Right atrium auricular region (tissue), 2 donors: Measurements from ENCODE around the gene VPS13A. TPM values are rescaled to one million over a fixed set of nuclear protein-coding genes. Genes with fewer than 3 reads are reported as not detected.
"Not testable (repeated sequence)": the region's sequence is repeated elsewhere in the genome, so short reads cannot be mapped to it uniquely, and the experiment has no call there.

Source experiments
- DNase-seq: peaks from one replicate; pipeline ENCODE4 v3.0.0-alpha.2; 2019; ENCODE audit warnings: low spot score
- H3K27ac ChIP-seq, 2 donors: fragments of 200-600 bp; sonication (generic); 1 replicate in 1 of 2; 2 replicates in 1 of 2; pipeline ENCODE4 v1.5.1; 2016 to 2019
- H3K27me3 ChIP-seq, 2 donors: fragments of 200-600 bp; sonication (generic); one replicate each; pipeline versions ENCODE4 v1.5.1 to v1.6.0; 2017 to 2019
- H3K36me3 ChIP-seq: fragments of 200-600 bp; sonication (generic); one replicate; pipeline ENCODE4 v1.5.1; 2016
- H3K4me1 ChIP-seq, 2 donors: fragments of 200-600 bp; sonication (generic); one replicate each; pipeline versions ENCODE4 v1.5.1 to v1.6.0; 2017 to 2019
- H3K4me3 ChIP-seq, 2 donors: fragments of 200-600 bp; sonication (generic); 1 replicate in 1 of 2; 2 replicates in 1 of 2; pipeline ENCODE4 v1.5.1; 2017 to 2019; ENCODE audit warnings: mild to moderate bottlenecking in 1 of 2, moderate library complexity in 1 of 2
- H3K9me3 ChIP-seq, 2 donors: fragments of 200-600 bp; sonication (generic); one replicate each; pipeline ENCODE4 v1.5.1; 2019
- total RNA-seq, 2 donors: library from RNA; depleted of rRNA; stranded (reverse); fragments of >200 nt; gene quantifications; one replicate each; pipeline ENCODE4 v1.1.0, GENCODE V29; 2016
- TF ChIP-seq, protein P1 (sequence below), 2 donors: fragments of 200-600 bp; sonication (generic); IDR thresholded peaks; one replicate each; pipeline ENCODE4 v1.5.1; 2019; ENCODE audit warnings: antibody characterized with exemption in 2 of 2

The VPS13A gene
- total RNA-seq, 2 donors from 2014 or later, result 29.5 to 43.8 TPM

DNA sequence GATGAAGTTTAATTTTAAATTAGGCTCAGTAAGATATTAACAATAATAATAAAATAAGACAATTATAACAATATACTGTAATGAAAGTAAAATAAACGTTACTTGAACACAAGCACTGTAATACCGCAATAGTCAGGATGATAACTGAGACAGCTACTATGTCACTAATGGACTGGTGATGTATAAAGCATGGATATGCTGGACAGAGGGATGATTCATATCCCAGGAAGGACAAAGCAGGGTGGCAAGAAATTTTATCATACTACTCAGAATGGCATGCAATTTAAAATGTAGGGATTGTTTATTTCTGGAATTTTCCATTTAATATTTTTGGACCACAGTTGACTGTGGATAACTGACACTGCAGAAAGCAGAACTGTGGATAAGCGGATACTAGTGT, 196.9 kb downstream of the VPS13A start:
- Histone ChIP-seq H3K27me3 (no peaks in the 10 kb centered on the region), H3K9me3 (no peaks in the 10 kb centered on the region), H3K4me1 (no peaks in the 10 kb centered on the region), H3K4me3 (no peak overlapping the region), H3K27ac (no peak overlapping the region), H3K36me3 (peaks cover 22% of the 10 kb centered on the region)
- TF ChIP-seq, protein P1, sequence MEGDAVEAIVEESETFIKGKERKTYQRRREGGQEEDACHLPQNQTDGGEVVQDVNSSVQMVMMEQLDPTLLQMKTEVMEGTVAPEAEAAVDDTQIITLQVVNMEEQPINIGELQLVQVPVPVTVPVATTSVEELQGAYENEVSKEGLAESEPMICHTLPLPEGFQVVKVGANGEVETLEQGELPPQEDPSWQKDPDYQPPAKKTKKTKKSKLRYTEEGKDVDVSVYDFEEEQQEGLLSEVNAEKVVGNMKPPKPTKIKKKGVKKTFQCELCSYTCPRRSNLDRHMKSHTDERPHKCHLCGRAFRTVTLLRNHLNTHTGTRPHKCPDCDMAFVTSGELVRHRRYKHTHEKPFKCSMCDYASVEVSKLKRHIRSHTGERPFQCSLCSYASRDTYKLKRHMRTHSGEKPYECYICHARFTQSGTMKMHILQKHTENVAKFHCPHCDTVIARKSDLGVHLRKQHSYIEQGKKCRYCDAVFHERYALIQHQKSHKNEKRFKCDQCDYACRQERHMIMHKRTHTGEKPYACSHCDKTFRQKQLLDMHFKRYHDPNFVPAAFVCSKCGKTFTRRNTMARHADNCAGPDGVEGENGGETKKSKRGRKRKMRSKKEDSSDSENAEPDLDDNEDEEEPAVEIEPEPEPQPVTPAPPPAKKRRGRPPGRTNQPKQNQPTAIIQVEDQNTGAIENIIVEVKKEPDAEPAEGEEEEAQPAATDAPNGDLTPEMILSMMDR (IDR thresholded peaks at IDR 0.05), result no peak
- DNase-seq, result no peak

DNA sequence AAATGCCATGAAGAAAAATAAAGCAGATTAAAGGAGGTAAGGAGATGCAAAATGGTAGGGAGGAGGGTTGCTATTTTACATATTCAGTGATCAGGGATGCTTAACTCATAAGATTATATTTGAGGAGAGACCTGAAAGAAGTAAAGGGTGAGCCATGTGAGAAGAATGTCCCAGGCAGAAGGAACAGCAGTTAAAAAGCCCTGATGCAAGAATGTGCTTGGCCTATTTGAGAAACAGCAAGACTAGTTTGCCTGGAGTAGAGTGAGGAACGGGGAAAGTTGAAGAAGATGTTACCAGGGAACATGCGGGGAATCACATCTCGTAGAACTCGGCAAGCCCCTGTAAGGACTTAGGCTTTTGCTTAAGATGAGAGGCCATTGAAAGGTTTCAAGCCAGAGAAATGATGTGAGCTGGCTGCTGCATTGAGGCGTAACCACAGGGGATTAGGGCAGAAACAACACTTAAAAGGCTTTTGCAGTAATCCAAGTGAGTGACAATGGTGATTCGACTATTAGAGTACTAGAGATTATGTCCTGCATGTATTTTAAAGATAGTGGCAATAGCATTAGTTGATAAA, 198.7 kb downstream of the VPS13A start:
- no peaks in the 10 kb centered on the region for H3K4me1 ChIP-seq
- H3K27ac ChIP-seq, result no peak overlapping the region
- TF ChIP-seq, protein P1 (IDR thresholded peaks at IDR 0.05), result no peak
- no peak overlapping the region for H3K4me3 ChIP-seq
- H3K27me3 ChIP-seq, result no peaks in the 10 kb centered on the region
- DNase-seq, result no peak
- H3K9me3 ChIP-seq, result no peaks in the 10 kb centered on the region
- peaks cover 4% of the 10 kb centered on the region for H3K36me3 ChIP-seq

DNA sequence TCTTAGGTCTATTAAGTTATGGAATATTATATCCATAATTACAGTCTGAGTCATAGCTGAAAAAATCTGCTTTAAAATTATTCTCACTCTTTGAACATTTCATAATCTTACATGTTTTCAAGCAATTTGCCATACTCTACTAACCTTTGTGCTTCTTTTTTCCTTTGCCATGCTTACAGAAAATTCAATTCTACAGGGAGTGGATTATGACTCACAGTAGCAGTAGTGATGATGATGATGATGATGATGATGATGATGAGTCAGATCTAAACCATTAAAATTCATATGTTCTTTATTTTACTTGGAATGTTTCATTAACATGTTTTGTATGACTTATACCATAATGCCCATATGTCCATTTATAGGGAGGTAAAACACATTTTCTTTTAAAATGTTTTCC, 207.1 kb downstream of the VPS13A start:
- H3K36me3 ChIP-seq, result peaks cover 13% of the 10 kb centered on the region
- no peaks in the 10 kb centered on the region for H3K9me3 ChIP-seq
- DNase-seq, result no peak
- H3K4me3 ChIP-seq, result no peak overlapping the region
- H3K4me1 ChIP-seq, result no peaks in the 10 kb centered on the region
- no peak overlapping the region for H3K27ac ChIP-seq
- no peaks in the 10 kb centered on the region for H3K27me3 ChIP-seq
- TF ChIP-seq, protein P1 (IDR thresholded peaks at IDR 0.05), result no peak

DNA sequence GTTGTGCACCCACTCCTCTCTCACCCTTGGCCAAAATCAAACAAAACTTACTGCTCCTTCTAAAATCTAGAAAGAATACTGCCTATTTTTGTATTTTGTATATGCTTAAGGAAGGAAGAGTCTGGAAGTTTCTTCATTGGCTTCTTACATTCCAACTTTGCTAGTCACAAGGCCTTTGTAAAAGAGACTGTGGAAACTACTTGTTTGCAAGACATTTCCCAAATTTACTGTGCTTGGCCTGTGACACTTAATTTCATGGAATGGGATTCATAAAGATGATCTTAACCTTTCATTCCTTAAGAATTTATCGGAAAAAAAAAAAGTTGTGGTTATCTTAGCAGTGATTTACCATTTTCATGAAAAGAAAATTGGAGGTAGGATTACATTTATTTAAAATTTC, 208.9 kb downstream of the VPS13A start:
- TF ChIP-seq, protein P1 (IDR thresholded peaks at IDR 0.05), result no peak
- Histone ChIP-seq H3K9me3 (no peaks in the 10 kb centered on the region), H3K27ac (no peak overlapping the region), H3K4me3 (no peak overlapping the region), H3K4me1 (no peaks in the 10 kb centered on the region), H3K27me3 (no peaks in the 10 kb centered on the region), H3K36me3 (peaks cover 13% of the 10 kb centered on the region)
- DNase-seq, result no peak

DNA sequence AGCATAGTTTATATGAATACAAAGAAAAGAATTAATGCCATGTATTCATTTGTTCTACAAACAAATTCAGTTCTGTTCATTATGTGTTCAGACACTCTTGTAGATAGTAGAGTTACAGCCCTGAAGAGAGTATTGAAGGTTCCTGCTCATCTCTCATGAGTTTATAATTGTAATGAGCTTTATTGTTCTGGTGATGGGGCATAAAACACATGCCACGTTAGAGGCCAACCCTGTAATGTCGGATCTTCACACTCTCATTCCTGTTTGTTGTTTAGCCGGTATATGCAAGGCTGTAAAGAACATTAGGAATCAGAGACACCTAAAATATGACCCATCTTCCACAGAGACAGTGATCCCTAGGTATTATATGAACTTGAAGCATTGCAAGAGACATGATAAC, 214.5 kb downstream of the VPS13A start:
- no peaks in the 10 kb centered on the region for H3K9me3 ChIP-seq
- no peak for DNase-seq
- no peak overlapping the region for H3K4me3 ChIP-seq
- TF ChIP-seq, protein P1 (IDR thresholded peaks at IDR 0.05), result no peak
- H3K27ac ChIP-seq, result no peak overlapping the region
- H3K27me3 ChIP-seq, result no peaks in the 10 kb centered on the region
- H3K36me3 ChIP-seq, result no peaks in the 10 kb centered on the region
- H3K4me1 ChIP-seq, result no peaks in the 10 kb centered on the region

DNA sequence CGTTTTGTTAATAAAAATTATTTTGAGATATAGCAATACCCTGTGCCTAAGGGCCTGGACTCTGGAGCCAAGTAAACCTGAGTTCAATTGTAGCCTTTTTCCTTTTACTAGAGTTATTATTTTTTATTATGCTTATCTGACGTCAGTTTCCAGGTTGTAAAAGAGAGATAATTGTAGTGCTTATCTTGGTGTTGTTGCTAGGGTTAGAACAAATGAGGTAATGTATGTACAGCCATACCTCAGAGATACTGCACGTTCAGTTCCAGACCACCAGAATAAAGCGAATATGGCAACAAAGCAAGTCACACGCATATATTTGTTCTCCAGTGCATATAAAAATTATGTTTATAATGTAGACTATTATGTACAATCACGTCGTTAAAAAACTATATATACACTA, 215.0 kb downstream of the VPS13A start:
- Histone ChIP-seq H3K36me3 (no peaks in the 10 kb centered on the region), H3K27ac (no peak overlapping the region), H3K9me3 (no peaks in the 10 kb centered on the region), H3K27me3 (no peaks in the 10 kb centered on the region), H3K4me1 (no peaks in the 10 kb centered on the region), H3K4me3 (no peak overlapping the region)
- TF ChIP-seq, protein P1 (IDR thresholded peaks at IDR 0.05), result no peak
- no peak for DNase-seq

DNA sequence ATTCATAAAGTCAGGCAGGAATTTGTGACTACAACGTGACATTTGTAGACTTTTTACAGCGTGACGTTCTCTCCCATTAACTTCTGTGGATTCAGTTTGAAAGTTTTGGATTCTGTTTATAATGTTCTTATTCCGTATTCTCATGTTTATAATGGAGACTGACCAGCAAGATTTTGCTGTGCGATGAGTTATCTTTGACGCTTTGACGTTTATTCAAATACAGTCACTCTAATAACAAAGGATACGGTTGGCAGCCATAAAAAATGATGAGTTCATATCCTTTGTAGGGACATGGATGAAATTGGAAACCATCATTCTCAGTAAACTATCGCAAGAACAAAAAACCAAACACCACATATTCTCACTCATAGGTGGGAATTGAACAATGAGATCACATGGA, 221.2 kb downstream of the VPS13A start:
- not testable (repeated sequence) for H3K36me3 ChIP-seq, H3K27me3 ChIP-seq, H3K4me1 ChIP-seq, H3K9me3 ChIP-seq, H3K27ac ChIP-seq, DNase-seq, H3K4me3 ChIP-seq
